ENCODE measurements around the gene ZIC1. TPM values are rescaled to one million over a fixed set of nuclear protein-coding genes. Genes with fewer than 3 reads are reported as not detected.
A peak's percentile ranks its signal among the peaks of the same experiment; 100 is the strongest.

ZIC1 gene
- polyA plus RNA-seq, 6 donors from 2014 or later = not detected

DNA sequence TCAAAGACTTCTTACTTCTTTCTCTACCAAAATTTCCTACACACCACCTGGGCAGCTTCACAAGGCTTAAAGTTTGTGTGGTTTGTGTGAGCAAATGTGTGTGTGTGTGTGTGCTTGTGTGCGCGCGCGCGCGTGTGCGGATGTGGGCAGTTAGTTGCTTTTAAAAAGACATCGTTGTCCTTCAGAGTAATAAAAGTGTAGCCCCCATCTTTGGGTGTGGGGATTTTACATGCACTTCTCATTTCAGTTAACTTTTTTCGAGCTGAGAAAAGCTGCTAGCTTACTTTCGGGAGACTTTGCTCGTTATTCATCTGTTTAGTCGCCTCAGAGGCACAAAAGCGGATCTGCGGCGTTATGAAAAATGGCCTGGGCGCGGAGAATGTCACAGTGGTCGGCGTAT, 38.8 kb upstream of the ZIC1 start:
- H3K27me3 Mint-ChIP-seq = peaks cover 32 to 77% (median 74%) of the 10 kb centered on the region in 3 donors
- H3K27ac Mint-ChIP-seq = no peak overlapping the region
- peaks cover 0 to 39% (median 8%) of the 10 kb centered on the region in 7 donors for H3K9me3 Mint-ChIP-seq
- H3K4me1 Mint-ChIP-seq = no peaks in the 10 kb centered on the region
- H3K36me3 Mint-ChIP-seq = peaks cover 0 to 11% of the 10 kb centered on the region in 2 donors
- no peak for DNase-seq
- peak overlapping the region in 1 of 8 donors; percentile 15 for H3K4me3 Mint-ChIP-seq
- no peak for ATAC-seq (ENCODE audit: low read depth in 2 of 2)

DNA sequence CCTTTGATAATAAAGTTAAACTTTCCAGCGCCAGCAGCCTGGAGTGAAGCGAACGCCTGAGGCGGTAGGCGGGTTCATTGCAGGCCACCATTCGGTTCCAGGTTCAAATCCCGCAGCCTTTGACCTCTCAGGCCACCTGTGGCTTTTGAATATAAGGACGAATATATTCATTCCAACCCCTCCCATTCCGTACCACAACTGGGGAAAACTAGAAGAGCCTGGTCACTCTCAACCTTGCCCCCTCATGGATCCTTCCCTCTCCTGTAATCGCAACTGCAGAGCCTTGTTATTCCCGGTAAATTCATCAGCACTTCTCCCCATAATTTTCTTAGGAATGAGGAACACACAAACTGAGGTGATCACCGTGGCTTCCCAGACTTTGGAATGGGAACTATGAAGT, 38.0 kb upstream of the ZIC1 start:
- H3K4me1 Mint-ChIP-seq = no peaks in the 10 kb centered on the region
- no peak overlapping the region for H3K27ac Mint-ChIP-seq
- H3K9me3 Mint-ChIP-seq = peaks cover 0 to 39% (median 8%) of the 10 kb centered on the region in 7 donors
- ATAC-seq (ENCODE audit: low read depth in 2 of 2) (no peak), DNase-seq (no peak)
- no peak overlapping the region for H3K4me3 Mint-ChIP-seq
- peaks cover 32 to 72% (median 72%) of the 10 kb centered on the region in 3 donors for H3K27me3 Mint-ChIP-seq
- peaks cover 0 to 11% of the 10 kb centered on the region in 2 donors for H3K36me3 Mint-ChIP-seq

DNA sequence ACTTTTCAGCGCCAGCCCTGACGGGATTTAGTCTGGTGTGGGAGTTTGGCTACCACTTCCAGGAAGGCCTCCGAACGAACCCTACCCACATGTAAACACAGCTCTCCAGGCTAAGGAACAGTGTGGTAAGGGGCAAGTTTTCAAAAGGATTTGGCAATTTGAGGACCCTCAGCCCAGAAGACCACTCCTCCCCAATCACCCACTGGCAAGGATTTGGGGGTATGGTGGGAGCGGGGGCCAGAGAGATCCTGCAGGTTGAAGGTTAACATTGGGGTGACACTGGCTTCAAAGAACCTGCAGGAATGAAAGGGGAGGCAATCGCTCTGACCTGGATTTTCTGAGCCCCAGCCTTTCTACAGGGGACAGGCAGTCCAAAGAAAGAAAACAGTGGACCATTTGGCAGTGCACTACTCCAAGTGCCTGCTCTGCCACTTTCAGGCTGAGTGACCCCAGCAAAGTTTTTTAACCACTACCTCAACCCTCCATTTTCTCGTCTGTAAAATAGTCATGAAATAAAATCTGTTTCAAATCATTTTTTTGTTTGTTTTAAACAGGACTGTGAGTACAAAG, 37.3 kb upstream of the ZIC1 start:
- Mint-ChIP-seq H3K27me3 (peaks cover 36 to 77% (median 72%) of the 10 kb centered on the region in 3 donors), H3K4me3 (no peak overlapping the region), H3K4me1 (no peaks in the 10 kb centered on the region), H3K27ac (no peak overlapping the region), H3K9me3 (peaks cover 0 to 39% (median 8%) of the 10 kb centered on the region in 7 donors), H3K36me3 (peaks cover 0 to 11% of the 10 kb centered on the region in 2 donors)
- DNase-seq (no peak), ATAC-seq (ENCODE audit: low read depth in 2 of 2) (no peak)

DNA sequence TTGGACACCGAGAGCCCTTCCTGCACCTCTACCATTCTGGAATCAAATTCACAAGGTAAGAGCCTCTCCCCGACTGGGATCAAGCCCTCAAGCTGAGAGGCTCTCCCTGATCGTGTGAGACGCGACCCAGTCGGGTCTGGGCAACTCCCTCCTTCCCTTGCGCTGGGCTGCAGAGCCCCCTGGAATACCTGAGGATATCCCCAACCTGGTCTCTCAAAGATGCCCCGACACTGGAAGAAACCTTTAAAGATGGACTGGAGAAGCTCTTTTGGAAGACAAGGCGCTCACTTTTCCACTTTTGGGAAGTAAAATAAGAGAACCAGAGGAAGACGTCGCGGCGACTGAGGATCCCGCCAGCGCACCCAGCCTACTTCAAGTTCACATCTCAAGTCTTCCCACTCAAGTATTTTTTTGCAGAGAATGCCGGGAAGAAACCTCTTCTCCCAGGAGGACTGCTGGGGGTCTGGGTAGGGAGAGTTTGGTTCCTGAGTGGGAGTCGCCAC, 36.6 kb upstream of the ZIC1 start:
- Mint-ChIP-seq H3K36me3 (peaks cover 2 to 11% of the 10 kb centered on the region in 2 donors), H3K4me3 (no peak overlapping the region), H3K9me3 (peaks cover 0 to 46% (median 8%) of the 10 kb centered on the region in 7 donors), H3K27ac (no peak overlapping the region), H3K4me1 (no peaks in the 10 kb centered on the region), H3K27me3 (peaks cover 44 to 83% (median 76%) of the 10 kb centered on the region in 3 donors)
- no peak for DNase-seq
- no peak for ATAC-seq (ENCODE audit: low read depth in 2 of 2)

DNA sequence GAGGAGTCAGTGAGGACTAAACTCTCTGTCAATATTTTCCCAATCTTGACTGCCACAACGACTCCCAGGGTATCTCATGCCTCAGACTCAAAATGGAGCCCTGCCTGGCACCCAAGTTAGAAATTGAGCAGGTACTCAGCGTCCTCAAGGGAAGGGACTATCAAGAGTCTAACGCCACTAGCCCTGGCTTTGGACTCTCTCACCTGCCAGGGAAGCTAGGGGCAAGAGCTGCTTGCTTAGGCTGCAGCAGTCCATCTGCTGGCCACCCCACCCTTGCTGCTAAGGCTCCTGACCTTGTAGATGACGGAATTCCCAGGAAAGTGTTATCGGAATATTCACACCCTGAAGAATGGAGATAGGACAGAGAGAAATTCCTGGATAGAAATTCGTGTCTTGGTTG, 35.9 kb upstream of the ZIC1 start:
- no peak overlapping the region for H3K27ac Mint-ChIP-seq
- H3K27me3 Mint-ChIP-seq = peaks cover 50 to 83% (median 76%) of the 10 kb centered on the region in 3 donors
- H3K4me1 Mint-ChIP-seq = no peaks in the 10 kb centered on the region
- H3K9me3 Mint-ChIP-seq = peaks cover 0 to 49% (median 9%) of the 10 kb centered on the region in 7 donors
- no peak for DNase-seq
- peaks cover 9 to 11% of the 10 kb centered on the region in 2 donors for H3K36me3 Mint-ChIP-seq
- no peak overlapping the region for H3K4me3 Mint-ChIP-seq
- no peak for ATAC-seq (ENCODE audit: low read depth in 2 of 2)

DNA sequence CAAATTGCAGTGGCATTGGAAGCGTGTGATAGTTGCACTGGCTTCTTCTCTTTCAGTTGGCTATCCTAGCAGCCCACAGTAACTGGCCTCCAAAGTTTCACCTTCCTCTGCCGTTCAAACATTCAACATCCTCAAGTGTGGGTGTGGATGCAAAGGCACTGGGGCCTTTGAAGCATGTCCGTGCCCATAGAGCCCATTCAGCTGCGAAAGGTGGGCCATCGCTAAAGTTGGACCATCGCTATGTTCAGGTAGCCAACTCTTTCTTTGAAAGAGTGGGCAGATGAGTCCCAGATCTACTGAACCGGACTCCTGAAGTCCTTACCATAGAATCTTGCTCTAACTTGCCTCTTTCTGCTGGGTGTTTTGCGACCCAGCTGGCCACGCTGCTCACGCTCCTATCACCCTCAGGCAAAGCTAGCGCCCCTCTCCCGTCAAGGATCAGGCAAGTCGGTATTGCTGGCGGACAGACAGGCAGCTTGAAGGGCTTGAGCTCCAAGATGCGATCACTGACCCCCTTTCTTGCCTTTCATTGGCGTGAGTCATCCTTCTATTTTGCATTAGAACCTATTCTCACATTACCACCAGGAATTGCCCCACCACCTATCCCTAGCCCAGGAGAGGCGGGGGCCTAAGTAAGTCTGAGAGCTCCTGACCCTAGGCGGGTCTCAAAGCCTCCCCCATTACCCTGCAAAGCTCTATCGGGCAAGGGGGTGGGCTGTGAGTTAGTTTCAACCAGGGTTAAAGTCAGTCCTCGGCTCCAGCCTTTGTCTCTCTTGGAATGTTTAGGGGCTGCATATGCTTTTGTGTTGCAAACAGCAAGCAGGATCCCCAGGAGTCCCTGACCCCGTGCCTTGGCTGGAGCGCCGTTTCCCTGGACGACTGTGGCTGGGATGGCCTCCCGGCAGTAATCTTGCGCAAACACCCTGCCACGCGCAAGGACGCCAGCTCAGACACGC, 31.5 kb upstream of the ZIC1 start:
- peak overlapping the region in 1 of 6 donors; percentile 76 for H3K27ac Mint-ChIP-seq
- no peaks in the 10 kb centered on the region for H3K4me1 Mint-ChIP-seq
- ATAC-seq (ENCODE audit: low read depth in 2 of 2) (no peak), DNase-seq (no peak)
- H3K36me3 Mint-ChIP-seq = peaks cover 0 to 9% of the 10 kb centered on the region in 2 donors
- H3K9me3 Mint-ChIP-seq = peaks cover 2 to 51% (median 8%) of the 10 kb centered on the region in 7 donors
- H3K27me3 Mint-ChIP-seq = peaks cover 60 to 80% (median 67%) of the 10 kb centered on the region in 3 donors
- H3K4me3 Mint-ChIP-seq = no peak overlapping the region

DNA sequence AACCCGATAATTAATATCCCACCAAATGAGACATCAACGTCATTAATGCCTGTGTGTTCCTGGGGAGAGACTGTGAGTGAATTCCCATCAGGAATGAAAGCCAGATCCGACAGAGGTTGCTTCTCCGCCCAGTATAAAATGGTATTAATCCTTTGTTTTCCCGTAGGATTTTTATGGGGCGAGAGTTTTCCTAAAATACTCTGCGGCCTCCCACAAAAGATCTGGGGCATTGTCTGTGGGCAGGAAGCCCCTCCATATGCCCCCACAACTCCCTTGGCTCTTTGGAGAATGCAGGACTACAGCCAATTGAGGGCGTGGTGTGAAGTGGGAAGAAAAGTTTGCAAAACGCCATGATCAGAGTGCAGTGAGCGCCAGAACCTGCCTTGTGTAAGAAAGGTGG, 29.5 kb upstream of the ZIC1 start:
- peaks cover 60 to 80% (median 68%) of the 10 kb centered on the region in 3 donors for H3K27me3 Mint-ChIP-seq
- H3K27ac Mint-ChIP-seq = no peak overlapping the region
- peaks cover 0 to 9% of the 10 kb centered on the region in 2 donors for H3K36me3 Mint-ChIP-seq
- peaks cover 0 to 52% (median 10%) of the 10 kb centered on the region in 7 donors for H3K9me3 Mint-ChIP-seq
- DNase-seq (no peak), ATAC-seq (ENCODE audit: low read depth in 2 of 2) (no peak)
- no peaks in the 10 kb centered on the region for H3K4me1 Mint-ChIP-seq
- H3K4me3 Mint-ChIP-seq = no peak overlapping the region

DNA sequence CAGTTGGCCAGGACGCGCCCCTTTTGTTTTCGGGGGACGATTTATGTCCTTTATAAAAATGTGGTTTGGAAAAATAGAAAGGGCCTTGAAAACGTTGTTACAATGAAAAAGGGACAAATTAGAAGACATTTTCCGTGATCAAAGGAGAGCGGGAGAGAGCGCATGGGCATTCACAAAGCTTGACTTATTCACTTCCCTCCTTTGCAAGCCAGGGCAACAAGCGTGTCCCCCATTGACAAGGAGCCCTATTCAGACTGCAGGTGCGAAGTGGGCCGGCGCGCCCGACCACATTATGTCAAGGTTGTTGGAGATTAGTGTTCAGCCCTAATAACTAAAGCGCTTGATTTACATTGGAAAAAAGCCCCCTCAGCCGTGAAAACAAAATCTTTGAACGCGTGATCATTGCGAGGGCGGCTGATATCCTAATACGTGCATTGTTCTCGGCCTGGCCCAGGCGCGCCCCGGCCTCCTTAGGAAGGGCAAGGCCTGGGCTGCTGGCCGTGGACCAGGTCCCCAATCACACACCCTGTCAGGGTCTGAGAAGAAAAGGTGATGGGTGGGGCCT, 28.7 kb upstream of the ZIC1 start:
- ATAC-seq (ENCODE audit: low read depth in 2 of 2) = no peak
- no peak for DNase-seq
- no peaks in the 10 kb centered on the region for H3K4me1 Mint-ChIP-seq
- H3K27ac Mint-ChIP-seq = peak overlapping the region in 1 of 6 donors; percentile 53
- no peak overlapping the region for H3K4me3 Mint-ChIP-seq
- peaks cover 0 to 9% of the 10 kb centered on the region in 2 donors for H3K36me3 Mint-ChIP-seq
- H3K9me3 Mint-ChIP-seq = peaks cover 2 to 52% (median 10%) of the 10 kb centered on the region in 7 donors
- peaks cover 66 to 82% (median 72%) of the 10 kb centered on the region in 3 donors for H3K27me3 Mint-ChIP-seq

DNA sequence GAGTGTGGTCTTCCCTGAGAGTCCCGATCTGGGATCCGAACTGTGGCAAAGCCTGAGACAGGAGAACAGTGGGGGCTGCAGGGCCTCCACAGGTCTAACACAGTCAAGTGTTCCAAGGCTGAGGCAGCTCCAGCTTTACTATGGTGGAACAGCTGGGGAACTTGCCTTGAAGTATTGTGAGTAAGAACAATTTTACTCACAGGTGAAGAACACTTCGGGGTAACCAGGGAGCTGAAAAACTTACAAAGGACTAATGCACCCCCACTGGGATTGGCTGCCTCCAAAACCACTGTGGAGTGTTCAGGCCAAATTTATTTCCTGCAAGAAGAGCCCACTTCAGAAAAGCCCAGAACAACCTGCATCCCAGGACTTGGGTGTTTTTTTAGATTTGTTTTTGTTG, 28.2 kb upstream of the ZIC1 start:
- DNase-seq = no peak
- Mint-ChIP-seq H3K9me3 (peaks cover 2 to 52% (median 12%) of the 10 kb centered on the region in 7 donors), H3K27ac (no peak overlapping the region), H3K27me3 (peaks cover 71 to 87% (median 76%) of the 10 kb centered on the region in 3 donors), H3K36me3 (peaks cover 0 to 9% of the 10 kb centered on the region in 2 donors), H3K4me3 (no peak overlapping the region), H3K4me1 (no peaks in the 10 kb centered on the region)
- no peak for ATAC-seq (ENCODE audit: low read depth in 2 of 2)

DNA sequence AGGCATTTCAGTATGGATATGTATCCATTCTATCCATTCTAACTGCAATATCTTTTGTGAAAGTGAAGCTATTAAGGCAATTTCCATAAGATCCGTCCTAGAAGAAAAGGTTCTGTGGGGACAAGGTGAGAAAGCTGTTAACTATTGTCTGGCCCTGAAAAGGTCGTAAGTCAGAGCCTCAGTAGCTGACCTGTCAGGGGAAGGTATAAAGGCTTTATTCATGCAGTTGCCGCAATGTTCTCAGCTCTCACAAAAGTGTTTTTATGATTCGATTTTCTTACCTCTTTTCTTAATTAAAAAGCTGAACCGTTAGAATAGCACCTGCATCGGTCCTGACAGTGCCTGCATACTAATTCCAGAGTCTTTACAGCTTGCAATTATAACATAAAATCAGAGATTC, 27.6 kb upstream of the ZIC1 start:
- Mint-ChIP-seq H3K36me3 (peaks cover 0 to 9% of the 10 kb centered on the region in 2 donors), H3K4me3 (no peak overlapping the region), H3K9me3 (peaks cover 2 to 52% (median 12%) of the 10 kb centered on the region in 7 donors), H3K4me1 (no peaks in the 10 kb centered on the region), H3K27ac (no peak overlapping the region), H3K27me3 (peaks cover 77 to 91% (median 80%) of the 10 kb centered on the region in 3 donors)
- DNase-seq = no peak
- no peak for ATAC-seq (ENCODE audit: low read depth in 2 of 2)

DNA sequence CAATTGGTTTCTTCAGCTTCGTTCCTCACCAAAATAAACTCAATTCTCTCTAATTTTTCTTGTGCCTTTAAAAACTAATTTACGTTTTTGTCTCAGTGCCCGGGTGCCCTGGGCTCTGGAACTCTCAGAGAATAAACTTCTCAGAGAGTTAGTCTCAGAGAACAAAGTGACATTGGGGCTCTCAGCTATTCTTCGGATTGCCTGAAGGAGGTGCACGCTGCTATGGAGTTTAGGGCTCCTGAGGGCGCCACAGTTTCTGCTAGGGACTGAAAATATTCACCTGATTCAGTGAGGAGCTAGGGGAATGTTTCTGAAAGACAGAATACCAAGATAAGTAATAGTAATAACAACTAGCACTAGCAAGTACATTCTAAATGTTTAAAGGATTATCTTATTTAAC, 25.5 kb upstream of the ZIC1 start:
- Mint-ChIP-seq H3K4me3 (peak overlapping the region in 1 of 8 donors; percentile 18), H3K27ac (no peak overlapping the region), H3K36me3 (no peaks in the 10 kb centered on the region), H3K27me3 (peaks cover 76 to 86% (median 83%) of the 10 kb centered on the region in 3 donors), H3K9me3 (peaks cover 4 to 51% (median 10%) of the 10 kb centered on the region in 7 donors), H3K4me1 (no peaks in the 10 kb centered on the region)
- ATAC-seq (ENCODE audit: low read depth in 2 of 2) = no peak
- DNase-seq = no peak

DNA sequence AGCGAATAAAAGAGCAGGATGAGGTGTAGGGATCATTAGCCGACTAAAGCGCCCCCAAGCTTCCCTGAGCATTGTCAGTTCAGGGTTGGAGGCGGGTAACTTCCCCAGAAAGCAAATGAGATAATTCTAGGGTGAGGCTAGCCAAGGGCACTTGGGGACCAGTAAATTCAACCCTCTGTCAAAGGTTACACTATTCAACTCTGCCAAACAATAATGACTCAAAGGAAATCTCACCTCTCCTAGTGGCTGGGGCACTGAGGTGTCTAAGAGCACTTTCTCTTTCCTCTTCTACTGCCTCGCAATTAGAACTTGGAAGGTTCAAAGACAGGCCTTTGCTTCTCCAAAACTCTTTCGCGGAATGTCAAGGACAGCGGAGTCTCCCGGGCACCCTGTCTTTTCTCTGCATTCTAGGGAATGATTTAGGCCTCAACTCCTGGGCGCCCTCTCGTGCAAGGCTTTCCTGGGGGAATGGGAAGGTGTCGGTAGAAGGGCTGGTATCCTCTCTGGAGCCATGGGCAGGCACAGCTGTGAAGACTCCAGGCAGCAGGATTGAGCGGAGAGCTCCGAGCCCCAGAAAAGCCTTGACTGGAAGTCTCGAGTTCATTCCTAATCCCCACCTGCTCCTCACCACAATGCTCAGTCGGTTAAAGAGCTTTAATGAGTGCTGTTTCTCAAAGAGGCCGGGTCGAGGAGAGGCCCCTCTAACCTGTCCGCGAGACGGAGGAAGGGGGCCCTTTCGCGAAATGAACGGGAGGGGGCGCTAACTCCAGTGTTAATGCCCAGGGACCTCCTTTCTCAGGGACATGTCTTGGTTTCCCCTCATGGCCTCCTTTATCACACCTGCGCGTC, 24.7 kb upstream of the ZIC1 start:
- DNase-seq (no peak), ATAC-seq (ENCODE audit: low read depth in 2 of 2) (no peak)
- Mint-ChIP-seq H3K4me1 (no peaks in the 10 kb centered on the region), H3K27me3 (peaks cover 76 to 86% (median 83%) of the 10 kb centered on the region in 3 donors), H3K9me3 (peaks cover 3 to 49% (median 10%) of the 10 kb centered on the region in 7 donors), H3K27ac (no peak overlapping the region), H3K4me3 (no peak overlapping the region), H3K36me3 (peaks cover 0 to 5% of the 10 kb centered on the region in 2 donors)

All from naive B cell (primary cell).